Measurements from ENCODE around the gene RABL6. TPM values are rescaled to one million over a fixed set of nuclear protein-coding genes. Genes with fewer than 3 reads are reported as not detected.
"Not testable (repeated sequence)": the region's sequence is repeated elsewhere in the genome, so short reads cannot be mapped to it uniquely, and the experiment has no call there.

The RABL6 gene
- total RNA-seq, 1 donor from 2014 or later, result 109 TPM

GRCh38 chr9:136784997-136785361 is 22.8 kb upstream of the RABL6 start:
- H3K9me3 Mint-ChIP-seq, result no peaks in the 10 kb centered on the region
- intact Hi-C loops (cut with micrococcal nuclease), result no loop called here
- no peaks in the 10 kb centered on the region for H3K36me3 Mint-ChIP-seq (ENCODE audit: low read depth)
- H3K27ac Mint-ChIP-seq, result no peak overlapping the region
- H3K27me3 Mint-ChIP-seq (ENCODE audit: insufficient read depth), result peaks cover 21% of the 10 kb centered on the region
- H3K4me3 Mint-ChIP-seq, result no peak overlapping the region
- peaks cover 17% of the 10 kb centered on the region for H3K4me1 Mint-ChIP-seq (ENCODE audit: low read depth)
- no peak for DNase-seq (ENCODE audit: low spot score)

DNA sequence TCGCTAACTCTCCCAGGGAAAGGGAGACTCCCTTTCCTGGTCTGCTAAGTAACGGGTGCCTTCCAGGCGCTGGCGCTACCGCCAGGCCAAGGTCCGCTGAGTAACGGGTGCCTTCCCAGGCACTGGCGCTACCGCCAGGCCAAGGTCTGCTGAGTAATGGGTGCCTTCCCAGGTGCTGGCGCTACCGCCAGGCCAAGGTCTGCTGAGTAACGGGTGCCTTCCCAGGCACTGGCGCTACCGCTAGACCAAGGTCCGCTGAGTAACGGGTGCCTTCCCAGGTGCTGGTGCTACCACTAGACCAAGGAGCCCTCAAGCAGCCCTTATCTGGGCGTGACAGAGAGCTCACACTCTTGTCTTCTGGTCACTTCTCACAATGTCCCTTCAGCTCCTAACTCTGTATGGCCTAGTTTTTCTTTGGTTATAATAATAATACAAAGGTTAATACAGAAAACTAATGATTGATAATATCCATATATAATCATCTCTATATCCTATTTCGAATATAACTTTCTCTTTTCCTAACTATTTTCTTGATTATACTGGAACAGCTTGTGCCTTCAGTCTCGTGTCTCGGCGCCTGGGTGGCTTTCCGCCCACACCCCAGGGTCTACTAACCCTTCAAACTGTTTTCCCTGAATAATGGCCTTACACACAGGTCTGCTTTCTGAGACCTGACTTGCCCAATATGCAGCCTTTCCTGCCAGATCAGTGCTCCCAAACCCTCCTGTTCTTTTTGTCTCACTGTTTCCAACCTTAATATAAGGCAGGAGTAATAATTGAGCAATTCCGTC is 22.0 kb upstream of the RABL6 start:
- Mint-ChIP-seq H3K4me1 (ENCODE audit: low read depth) (peaks cover 20% of the 10 kb centered on the region), H3K27me3 (ENCODE audit: insufficient read depth) (peaks cover 17% of the 10 kb centered on the region)
- H3K9me3 Mint-ChIP-seq; H3K36me3 Mint-ChIP-seq (ENCODE audit: low read depth); DNase-seq (ENCODE audit: low spot score); H3K4me3 Mint-ChIP-seq; intact Hi-C loops (cut with micrococcal nuclease); H3K27ac Mint-ChIP-seq: not testable (repeated sequence)

DNA sequence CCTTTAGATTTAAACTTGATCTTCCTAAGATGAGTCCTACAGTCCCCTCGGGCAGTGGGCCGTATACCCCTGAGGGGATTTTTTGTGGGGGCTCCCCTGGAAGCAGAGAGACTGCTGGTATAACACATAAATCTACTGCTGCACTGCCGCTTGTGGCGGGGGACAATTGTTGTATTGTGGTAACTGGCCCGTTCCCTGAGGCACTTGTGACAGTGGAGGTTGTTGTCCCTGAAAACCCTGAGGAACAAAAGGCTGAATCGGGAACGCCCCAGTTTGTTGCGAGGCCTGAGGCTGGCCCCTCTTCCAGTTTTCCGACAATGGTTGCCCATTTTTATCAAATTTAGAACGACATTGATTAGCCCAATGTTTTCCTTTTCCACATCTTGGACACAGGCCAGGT is 21.3 kb upstream of the RABL6 start:
- no peak overlapping the region for H3K27ac Mint-ChIP-seq
- peaks cover 13% of the 10 kb centered on the region for H3K27me3 Mint-ChIP-seq (ENCODE audit: insufficient read depth)
- intact Hi-C loops (cut with micrococcal nuclease), result no loop called here
- H3K4me1 Mint-ChIP-seq (ENCODE audit: low read depth), result peaks cover 20% of the 10 kb centered on the region
- H3K9me3 Mint-ChIP-seq, result no peaks in the 10 kb centered on the region
- H3K4me3 Mint-ChIP-seq, result no peak overlapping the region
- H3K36me3 Mint-ChIP-seq (ENCODE audit: low read depth), result no peaks in the 10 kb centered on the region
- no peak for DNase-seq (ENCODE audit: low spot score)

DNA sequence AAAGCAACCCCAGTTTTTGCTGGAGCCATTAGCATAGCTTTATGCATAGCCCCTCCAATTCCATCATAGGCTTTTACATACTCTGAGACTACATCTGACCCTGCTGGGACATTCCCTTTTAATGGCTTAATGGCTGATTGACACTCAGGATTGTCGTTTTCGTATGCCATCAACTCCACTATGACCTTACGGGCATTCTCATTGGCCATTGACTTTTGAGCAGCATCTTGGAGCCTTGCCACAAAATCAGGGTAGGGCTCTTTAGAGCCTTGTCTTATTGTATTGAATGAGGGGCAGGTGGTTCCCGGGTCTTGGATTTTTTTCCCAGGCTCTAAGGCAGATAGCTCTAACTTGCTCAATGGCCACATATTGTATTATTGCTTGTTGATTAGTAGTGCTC is 20.8 kb upstream of the RABL6 start:
- H3K27me3 Mint-ChIP-seq (ENCODE audit: insufficient read depth); DNase-seq (ENCODE audit: low spot score); H3K4me3 Mint-ChIP-seq; H3K36me3 Mint-ChIP-seq (ENCODE audit: low read depth); H3K27ac Mint-ChIP-seq; H3K9me3 Mint-ChIP-seq: not testable (repeated sequence)
- intact Hi-C loops (cut with micrococcal nuclease), result loop anchor here (1.0 kb wide), 2 partner anchors 21 to 248 kb away; no protein-coding TSS in a partner anchor
- H3K4me1 Mint-ChIP-seq (ENCODE audit: low read depth), result peaks cover 22% of the 10 kb centered on the region

DNA sequence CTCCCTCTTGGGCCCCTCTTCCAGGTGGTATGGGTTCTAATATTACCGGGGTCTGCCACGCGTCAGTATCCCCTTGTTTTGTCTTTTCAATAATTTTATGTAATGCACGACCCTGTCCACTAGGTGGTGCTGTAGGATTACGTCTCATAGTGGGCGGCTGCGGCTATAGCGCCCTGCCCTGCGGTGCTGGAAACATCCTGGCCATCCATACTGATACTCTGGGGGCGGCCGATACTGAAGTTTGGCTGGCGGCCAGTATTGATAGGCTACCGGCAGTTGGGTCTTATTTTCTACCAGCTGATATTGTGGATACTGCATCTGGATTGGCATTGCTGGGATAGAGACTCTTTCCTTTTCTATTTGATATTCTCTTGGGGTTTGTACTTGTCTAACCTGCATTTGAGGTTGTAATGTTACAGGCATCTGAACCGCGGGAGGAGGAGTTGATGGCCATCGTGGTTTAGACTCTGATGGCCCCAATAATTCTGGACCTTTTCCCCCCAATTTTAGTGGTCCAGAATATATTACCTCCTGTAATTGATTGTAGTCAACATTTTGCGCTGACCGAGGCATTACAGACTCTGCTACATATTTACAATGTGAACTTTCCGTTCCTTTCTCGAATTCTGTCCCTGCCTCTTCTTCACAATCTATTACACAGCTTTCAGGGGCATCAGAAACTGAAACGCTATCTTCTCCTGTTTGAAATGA is 19.9 kb upstream of the RABL6 start:
- H3K36me3 Mint-ChIP-seq (ENCODE audit: low read depth), result no peaks in the 10 kb centered on the region
- intact Hi-C loops (cut with micrococcal nuclease), result loop anchor here (1.0 kb wide), 2 partner anchors 22 to 247 kb away; no protein-coding TSS in a partner anchor
- H3K4me1 Mint-ChIP-seq (ENCODE audit: low read depth), result peaks cover 25% of the 10 kb centered on the region
- peak; percentile 69 for DNase-seq (ENCODE audit: low spot score)
- no peak overlapping the region for H3K27ac Mint-ChIP-seq
- no peak overlapping the region for H3K4me3 Mint-ChIP-seq
- H3K9me3 Mint-ChIP-seq, result no peaks in the 10 kb centered on the region
- peaks cover 7% of the 10 kb centered on the region for H3K27me3 Mint-ChIP-seq (ENCODE audit: insufficient read depth)

DNA sequence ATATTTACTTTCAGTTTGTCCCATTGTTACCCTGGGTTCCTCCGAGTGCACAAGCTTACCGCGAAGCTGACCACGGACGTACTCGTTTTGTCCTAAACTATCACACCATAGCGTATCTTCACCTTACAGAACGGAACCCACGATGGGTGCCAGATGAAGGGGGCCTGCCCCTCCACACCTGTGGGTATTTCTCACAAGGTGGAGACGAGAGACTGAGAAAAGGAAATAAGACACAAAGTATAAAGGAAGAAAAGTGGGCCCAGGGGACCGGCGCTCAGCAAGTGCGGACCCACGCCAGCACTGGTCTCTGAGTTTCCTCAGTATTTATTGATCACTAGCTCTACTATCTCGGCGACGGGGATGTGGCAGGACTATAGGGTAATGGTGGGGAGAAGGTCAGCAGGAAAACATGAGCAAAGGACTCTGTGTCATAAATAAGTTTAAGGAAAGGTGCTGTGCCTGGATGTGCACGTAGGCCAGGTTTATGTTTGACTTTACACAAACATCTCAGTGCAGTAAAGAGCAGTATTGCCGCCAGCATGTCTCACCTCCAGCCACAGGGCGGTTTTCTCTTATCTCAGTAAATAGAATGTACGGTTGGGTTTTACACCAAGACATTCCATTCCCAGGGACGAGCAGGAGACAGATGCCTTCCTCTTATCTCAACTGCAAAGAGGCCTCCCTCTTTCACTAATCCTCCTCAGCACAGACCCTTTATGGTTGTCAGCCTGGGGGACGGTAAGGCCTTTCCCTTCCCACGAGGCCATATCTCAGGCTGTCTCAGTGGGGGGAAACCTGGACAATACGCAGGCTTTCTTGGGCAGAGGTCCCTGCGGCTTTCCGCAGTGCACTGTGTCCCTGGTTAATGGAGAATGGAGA is 18.9 kb upstream of the RABL6 start:
- H3K27ac Mint-ChIP-seq; intact Hi-C loops (cut with micrococcal nuclease); H3K4me3 Mint-ChIP-seq; H3K27me3 Mint-ChIP-seq (ENCODE audit: insufficient read depth); H3K9me3 Mint-ChIP-seq; DNase-seq (ENCODE audit: low spot score); H3K36me3 Mint-ChIP-seq (ENCODE audit: low read depth): not testable (repeated sequence)
- H3K4me1 Mint-ChIP-seq (ENCODE audit: low read depth), result peaks cover 32% of the 10 kb centered on the region

DNA sequence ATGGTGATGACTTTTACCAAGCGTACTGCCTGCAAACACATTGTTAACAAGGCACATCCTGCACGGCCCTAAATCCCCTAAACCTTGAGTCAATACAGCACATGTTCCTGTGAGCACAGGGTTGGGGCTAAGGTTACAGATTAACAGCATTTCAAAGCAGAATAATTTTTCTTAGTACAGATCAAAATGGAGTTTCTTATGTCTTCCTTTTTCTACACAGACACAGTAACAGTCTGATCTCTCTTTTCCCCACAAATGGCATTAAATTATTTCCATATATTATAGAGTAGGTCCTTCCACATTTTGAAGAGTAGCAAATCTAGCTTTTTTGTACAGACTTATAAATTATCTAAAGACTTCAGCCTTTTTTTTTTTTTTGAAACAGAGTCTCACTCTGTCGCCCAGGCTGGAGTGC is 18.2 kb upstream of the RABL6 start:
- H3K27me3 Mint-ChIP-seq (ENCODE audit: insufficient read depth), result peaks cover 7% of the 10 kb centered on the region
- intact Hi-C loops (cut with micrococcal nuclease), result no loop called here
- no peak overlapping the region for H3K27ac Mint-ChIP-seq
- DNase-seq (ENCODE audit: low spot score), result no peak
- H3K9me3 Mint-ChIP-seq, result no peaks in the 10 kb centered on the region
- H3K4me1 Mint-ChIP-seq (ENCODE audit: low read depth), result peaks cover 32% of the 10 kb centered on the region
- H3K4me3 Mint-ChIP-seq, result no peak overlapping the region
- no peaks in the 10 kb centered on the region for H3K36me3 Mint-ChIP-seq (ENCODE audit: low read depth)

- H3K9me3 Mint-ChIP-seq, result no peaks in the 10 kb centered on the region
- intact Hi-C loops (cut with micrococcal nuclease), result loop anchor here (1.0 to 5.0 kb wide), 18 partner anchors 9 to 814 kb away; partner anchors contain the start of genes AJM1, ANAPC2, ARRDC1 and MRPL41
- no peaks in the 10 kb centered on the region for H3K36me3 Mint-ChIP-seq (ENCODE audit: low read depth)
- DNase-seq (ENCODE audit: low spot score), result peak; percentile 100
- H3K4me1 Mint-ChIP-seq (ENCODE audit: low read depth), result peaks cover 32% of the 10 kb centered on the region
- H3K27ac Mint-ChIP-seq, result peak within 1 kb of the TSS; percentile 81
- peaks cover 6% of the 10 kb centered on the region for H3K27me3 Mint-ChIP-seq (ENCODE audit: insufficient read depth)
- H3K4me3 Mint-ChIP-seq, result peak within 1 kb of the TSS; percentile 84
These were observed 16.9 kb upstream of the RABL6 start, which contains the start of gene TMEM141 for GRCh38 chr9:136790640-136791515. Gene TMEM141 (plus strand): TSS chr9:136791344. CDS start chr9:136791371, 27 bp downstream.

GRCh38 chr9:136791516-136792276 is 16.1 kb upstream of the RABL6 start:
- Mint-ChIP-seq H3K27me3 (ENCODE audit: insufficient read depth) (peaks cover 4% of the 10 kb centered on the region), H3K4me3 (peak overlapping the region; percentile 84), H3K36me3 (ENCODE audit: low read depth) (no peaks in the 10 kb centered on the region), H3K9me3 (no peaks in the 10 kb centered on the region), H3K27ac (peak overlapping the region; percentile 81), H3K4me1 (ENCODE audit: low read depth) (peaks cover 32% of the 10 kb centered on the region)
- intact Hi-C loops (cut with micrococcal nuclease), result loop anchor here (1.0 to 5.0 kb wide), 17 partner anchors 9 to 814 kb away; partner anchors contain the start of genes AJM1, ANAPC2, ARRDC1 and MRPL41
- DNase-seq (ENCODE audit: low spot score), result peak; percentile 53

DNA sequence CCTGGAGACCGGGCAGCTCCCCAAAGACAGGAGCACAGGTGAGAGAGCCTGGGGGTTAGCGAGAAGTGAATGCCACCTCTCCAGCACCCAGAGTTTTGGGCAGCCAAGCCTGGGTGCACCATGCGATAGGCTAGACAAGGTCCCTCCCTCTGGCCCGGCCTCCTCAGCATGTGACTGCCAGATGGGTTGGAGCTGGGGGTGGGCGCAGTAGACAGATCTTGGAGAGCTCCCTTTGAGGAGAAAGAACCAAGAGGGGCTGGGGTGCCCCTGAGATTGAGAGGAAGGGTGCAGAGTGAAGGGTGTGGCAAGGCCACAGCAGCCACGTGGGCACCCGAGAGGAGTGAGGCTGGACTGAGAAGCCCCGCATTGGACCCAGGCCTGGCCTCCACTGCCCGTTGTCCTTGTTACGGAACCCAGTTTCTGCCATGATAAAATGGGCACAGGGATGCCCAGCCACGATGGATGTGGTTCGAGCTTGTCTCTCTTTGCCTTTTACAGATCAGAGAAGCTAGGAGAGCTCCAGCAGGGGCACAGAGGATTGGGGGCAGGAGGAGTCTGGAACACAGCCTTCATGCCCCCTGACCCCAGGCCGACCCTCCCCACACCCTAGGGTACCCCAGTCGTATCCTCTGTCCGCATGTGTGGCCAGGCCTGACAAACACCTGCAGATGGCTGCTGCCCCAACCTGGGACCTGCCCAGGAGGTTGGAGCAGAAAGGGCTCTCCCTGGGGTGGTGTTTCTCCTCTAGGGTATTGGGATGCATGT is 15.2 kb upstream of the RABL6 start:
- H3K27me3 Mint-ChIP-seq (ENCODE audit: insufficient read depth), result peaks cover 6% of the 10 kb centered on the region
- H3K9me3 Mint-ChIP-seq, result no peaks in the 10 kb centered on the region
- H3K4me3 Mint-ChIP-seq, result peak overlapping the region; percentile 84
- intact Hi-C loops (cut with micrococcal nuclease), result loop anchor here (5.0 kb wide), 2 partner anchors 245 to 760 kb away; partner anchors contain the start of genes MRPL41, NOTCH1 and PNPLA7
- no peak for DNase-seq (ENCODE audit: low spot score)
- H3K36me3 Mint-ChIP-seq (ENCODE audit: low read depth), result no peaks in the 10 kb centered on the region
- peaks cover 29% of the 10 kb centered on the region for H3K4me1 Mint-ChIP-seq (ENCODE audit: low read depth)
- peak overlapping the region; percentile 69 for H3K27ac Mint-ChIP-seq
